HCT116 (cell line): Measurements from ENCODE around the gene THSD7A. TPM values are rescaled to one million over a fixed set of nuclear protein-coding genes. Genes with fewer than 3 reads are reported as not detected.
A peak's percentile ranks its signal among the peaks of the same experiment; 100 is the strongest.

Experiments used
- ATAC-seq: fragments of 200-7000 bp; cut with Tn5 transposase; 2 replicates; pipeline ENCODE4 v1.9.1; 2020; ENCODE audit warnings: mild to moderate bottlenecking, moderate library complexity
- BruUV-seq: library from RNA; stranded (reverse); fragments of 400-500 nt; replicated peaks from 2 replicates; lab custom pipeline; 2021; lab: Mats Ljungman, UMichigan
- CTCF ChIA-PET: fragments of 300-600 bp; sonication (Branson Sonifier 250); formaldehyde crosslinking; loops from one replicate; lab custom pipeline; 2021; ENCODE audit warnings: antibody characterized with exemption; lab: Charles Lee
- POLR2A ChIA-PET: fragments of 300-600, 350-600 bp; sonication (Branson Sonifier 250); formaldehyde crosslinking; loops from one replicate; lab custom pipeline; 2021; ENCODE audit warnings: antibody characterized with exemption; lab: Charles Lee
- RAD21 ChIA-PET, 2 experiments: fragments of 300-600 bp; sonication (Branson Sonifier 250); formaldehyde crosslinking; loops; one replicate each; lab custom pipeline; 2023; ENCODE audit warnings: low total read pairs in 2 of 2; ENCODE audit not compliant: uncharacterized antibody in 2 of 2, unreplicated experiment in 2 of 2, low non-redundant PET in 1 of 2; lab: Charles Lee
- DNase-seq: peaks from one replicate; pipeline ENCODE4 v3.0.0-alpha.2; 2010; ENCODE audit warnings: low read depth, low spot score
- H2AFZ ChIP-seq: fragments of 200-600 bp; shearing (Covaris generic), sonication (generic); 2 replicates; pipeline ENCODE4 v1.6.1; 2017; ENCODE audit warnings: low read depth, mixed run types, mixed read lengths, antibody characterized with exemption, low read length; ENCODE audit not compliant: poor library complexity, severe bottlenecking
- H3K27ac ChIP-seq: 2 replicates; pipeline ENCODE4 v1.5.1; 2012; ENCODE audit warnings: low read depth, low read length
- H3K27me3 ChIP-seq: fragments of 200-600 bp; sonication (generic); 2 replicates; pipeline ENCODE4 v1.6.1; 2016; ENCODE audit warnings: mixed run types, low read length, mixed read lengths; ENCODE audit not compliant: insufficient read depth
- H3K36me3 ChIP-seq, 2 experiments: fragments of 200-500 bp in 1 of 2; fragments of 200-600 bp in 1 of 2; sonication (Bioruptor generic) in 1 of 2; sonication (generic) in 1 of 2; 2 replicates each; pipeline versions ENCODE4 v1.5.1 to v1.6.1; 2014 to 2016; ENCODE audit warnings: low read length in 2 of 2, inconsistent platforms in 1 of 2, mixed read lengths in 1 of 2, mixed run types in 1 of 2; ENCODE audit not compliant: insufficient read depth in 2 of 2, control insufficient read depth in 1 of 2
- H3K4me1 ChIP-seq, 2 experiments: fragments of 200-600 bp in 1 of 2; sonication (generic) in 1 of 2; 2 replicates each; pipeline versions ENCODE4 v1.5.1 to v1.6.1; 2012 to 2017; ENCODE audit warnings: low read length in 2 of 2, inconsistent platforms in 1 of 2, mild to moderate bottlenecking in 1 of 2, mixed read lengths in 1 of 2, mixed run types in 1 of 2, moderate library complexity in 1 of 2; ENCODE audit not compliant: insufficient read depth in 2 of 2, control insufficient read depth in 1 of 2
- H3K4me2 ChIP-seq: fragments of 200-600 bp; sonication (generic); 2 replicates; pipeline ENCODE4 v1.6.1; 2017; ENCODE audit warnings: mixed run types, low read length, mixed read lengths
- H3K4me3 ChIP-seq, 2 experiments: fragments of 200-600 bp in 1 of 2; sonication (generic) in 1 of 2; replicated peaks in 1 of 2; 2 replicates each; pipeline ENCODE4 v1.5.1; 2011 to 2016; ENCODE audit warnings: low read length in 2 of 2, control low read depth in 1 of 2, low read depth in 1 of 2, mild to moderate bottlenecking in 1 of 2, mixed read lengths in 1 of 2, mixed run types in 1 of 2
- H3K79me2 ChIP-seq: fragments of 200-600 bp; sonication (generic); 2 replicates; pipeline ENCODE4 v1.6.1; 2017; ENCODE audit warnings: mild to moderate bottlenecking, mixed run types, low read length, moderate library complexity, mixed read lengths; ENCODE audit not compliant: insufficient read depth
- H3K9ac ChIP-seq: fragments of 200-600 bp; sonication (generic); 2 replicates; pipeline ENCODE4 v1.6.1; 2016; ENCODE audit warnings: low read length, mixed read lengths
- H3K9me2 ChIP-seq: fragments of 200-600 bp; sonication (generic), shearing (Covaris generic); 2 replicates; pipeline ENCODE4 v1.6.1; 2017; ENCODE audit warnings: mixed run types, mild to moderate bottlenecking, moderate library complexity; ENCODE audit not compliant: insufficient read depth
- H3K9me3 ChIP-seq, 2 experiments: fragments of 200-500 bp in 1 of 2; fragments of 200-600 bp in 1 of 2; sonication (Bioruptor generic) in 1 of 2; sonication (generic) in 1 of 2; 2 replicates each; pipeline ENCODE4 v1.6.1; 2014 to 2017; ENCODE audit warnings: low read length in 2 of 2, mixed read lengths in 2 of 2, inconsistent platforms in 1 of 2, low read depth in 1 of 2, mild to moderate bottlenecking in 1 of 2, mixed run types in 1 of 2, moderate library complexity in 1 of 2; ENCODE audit not compliant: control insufficient read depth in 1 of 2, insufficient read depth in 1 of 2
- H4K20me1 ChIP-seq: fragments of 200-600 bp; sonication (generic), shearing (Covaris generic); 2 replicates; pipeline ENCODE4 v1.6.1; 2017; ENCODE audit warnings: mixed run types, mild to moderate bottlenecking, moderate library complexity; ENCODE audit not compliant: insufficient read depth
- CBX3 ChIP-seq: IDR thresholded peaks from 2 replicates; pipeline ENCODE4 v1.6.1; 2012; ENCODE audit warnings: low read depth
- CTCF ChIP-seq, 3 experiments: fragments of 200-600 bp in 1 of 3; sonication (generic) in 1 of 3; IDR thresholded peaks in 2 of 3; conservative IDR thresholded peaks in 1 of 3; 2 replicates each; pipeline ENCODE4 v1.5.1; 2012 to 2017; ENCODE audit warnings: low read depth in 2 of 3, low read length in 2 of 3, antibody characterized with exemption in 1 of 3, borderline replicate concordance in 1 of 3, control low read depth in 1 of 3, mild to moderate bottlenecking in 1 of 3, mixed read lengths in 1 of 3, mixed run types in 1 of 3, moderate library complexity in 1 of 3; ENCODE audit not compliant: insufficient read depth in 1 of 3
- SP1 ChIP-seq: IDR thresholded peaks from 2 replicates; pipeline ENCODE4 v1.6.1; 2012; ENCODE audit warnings: low read depth
- intact Hi-C: fragments of 100-400 bp; cut with micrococcal nuclease; formaldehyde crosslinking; loops from 2 replicates; pipeline ENCODE4 v1.10.0; 2022
- total RNA-seq: library from RNA; stranded (reverse); gene quantifications from one replicate; pipeline ENCODE4 v1.2.1, GENCODE V29; 2021; ENCODE audit not compliant: unreplicated experiment

The THSD7A gene
- total RNA-seq, 1 experiment from 2014 or later, result 0.05 TPM

GRCh38 chr7:11332186-11332864 is 499.7 kb downstream of the THSD7A start:
- TF ChIP-seq SP1, result no peak
- POLR2A ChIA-PET, result no interaction called here
- Histone ChIP-seq H3K27me3 (peaks cover 5% of the 10 kb centered on the region; the same call in 1 of the 2 replicates), H4K20me1 (no peaks in the 10 kb centered on the region), H3K4me1 (no peaks in the 10 kb centered on the region), H3K4me3 (no peak overlapping the region), H3K9ac (no peak overlapping the region), H3K9me2 (no peaks in the 10 kb centered on the region), H2AFZ (no peak overlapping the region), H3K27ac (no peak overlapping the region), H3K36me3 (no peaks in the 10 kb centered on the region), H3K4me2 (no peak overlapping the region), H3K9me3 (no peaks in the 10 kb centered on the region), H3K79me2 (no peaks in the 10 kb centered on the region)
- intact Hi-C loops, result no loop called here
- ATAC-seq (no peak), DNase-seq (no peak)
- CTCF ChIA-PET, result interaction anchor here (0.6 kb wide), 1 partner anchor 93 kb away, joined by 5 read pairs; no protein-coding TSS in a partner anchor
- no TSS peak for BruUV-seq
- RAD21 ChIA-PET, result no interaction called here

- Histone ChIP-seq H2AFZ (no peak overlapping the region), H3K4me1 (no peaks in the 10 kb centered on the region), H4K20me1 (no peaks in the 10 kb centered on the region), H3K4me2 (no peak overlapping the region), H3K27me3 (peaks cover 5% of the 10 kb centered on the region; the same call in 1 of the 2 replicates), H3K36me3 (no peaks in the 10 kb centered on the region), H3K27ac (no peak overlapping the region), H3K9me3 (no peaks in the 10 kb centered on the region), H3K79me2 (no peaks in the 10 kb centered on the region), H3K9me2 (no peaks in the 10 kb centered on the region), H3K4me3 (no peak overlapping the region)
- intact Hi-C loops, result no loop called here
- no peak for ATAC-seq
- BruUV-seq, result no TSS peak
- ChIA-PET RAD21 (no interaction called here), CTCF (interaction anchor here (0.6 kb wide), 1 partner anchor 92 kb away, joined by 5 read pairs; no protein-coding TSS in a partner anchor)
- no peak for TF ChIP-seq CBX3
- TF ChIP-seq CTCF (IDR thresholded peaks at IDR 0.05 in 2 of 3, conservative IDR thresholded peaks at IDR 0.05 in 1 of 3; ENCODE audit: borderline replicate concordance in 1 of 3, insufficient read depth in 1 of 3, low read depth in 2 of 3, low read length in 2 of 3), result peak in 1 of 3 experiments; percentile 13; a peak in 1 of 6 replicates
- TF ChIP-seq, all 23 proteins: peak for 1
- POLR2A ChIA-PET, result no interaction called here
- DNase-seq, result no peak
- H3K9ac ChIP-seq, result no peak overlapping the region
Observed at GRCh38 chr7:11331128-11332102, 500.6 kb downstream of the THSD7A start.
